ENCODE results near the gene LMX1B. TPM values are rescaled to one million over a fixed set of nuclear protein-coding genes. Genes with fewer than 3 reads are reported as not detected.

Gene LMX1B
- total RNA-seq, 6 donors from 2014 or later = 0.14 to 0.40 TPM; not detected in 4

- Histone ChIP-seq H3K27me3 (peaks cover 0 to 61% (median 49%) of the 10 kb centered on the region in 4 donors), H3K4me1 (peaks cover 37 to 56% (median 47%) of the 10 kb centered on the region in 4 donors), H3K27ac (no peak overlapping the region), H3K36me3 (no peaks in the 10 kb centered on the region), H3K9me3 (no peaks in the 10 kb centered on the region), H3K4me3 (peak overlapping the region in 1 of 4 donors; percentile 25)
- TF ChIP-seq CTCF (IDR thresholded peaks at IDR 0.05) = no peak
- TF ChIP-seq POLR2A (IDR thresholded peaks at IDR 0.05) = no peak
- no peak for TF ChIP-seq POLR2AphosphoS5 (IDR thresholded peaks at IDR 0.05)
- no peak for TF ChIP-seq EP300 (IDR thresholded peaks at IDR 0.05)
- 3 to 6% methylated on average over 25 of the region's 25 CpGs for WGBS, 2 donors
- ATAC-seq (ENCODE audit: low FRiP score in 2 of 2) (no peak), DNase-seq (peak in 1 of 2 donors; percentile 77)
These were observed 2.5 kb upstream of the LMX1B start for GRCh38 chr9:126611193-126611591.

GRCh38 chr9:126611592-126612325 is 2.0 kb upstream of the LMX1B start:
- DNase-seq (peak; percentile 62 to 94), ATAC-seq (ENCODE audit: low FRiP score in 2 of 2) (peak; percentile 71 to 90)
- no peak for TF ChIP-seq EP300 (IDR thresholded peaks at IDR 0.05)
- TF ChIP-seq POLR2A (IDR thresholded peaks at IDR 0.05) = no peak
- TF ChIP-seq CTCF (IDR thresholded peaks at IDR 0.05) = peak; percentile 80 to 92 (median 84)
- H3K27me3 ChIP-seq = peaks cover 0 to 67% (median 52%) of the 10 kb centered on the region in 4 donors
- H3K27ac ChIP-seq = no peak overlapping the region
- peaks cover 37 to 56% (median 47%) of the 10 kb centered on the region in 4 donors for H3K4me1 ChIP-seq
- peak overlapping the region in 2 of 4 donors; percentile 25 to 37 for H3K4me3 ChIP-seq
- WGBS, 2 donors = 2 to 3% methylated on average over 18 to 36 of the region's 43 CpGs
- no peaks in the 10 kb centered on the region for H3K36me3 ChIP-seq
- no peaks in the 10 kb centered on the region for H3K9me3 ChIP-seq

GRCh38 chr9:126612326-126612812 is 1.4 kb upstream of the LMX1B start:
- no peak for ATAC-seq (ENCODE audit: low FRiP score in 2 of 2)
- H3K9me3 ChIP-seq = no peaks in the 10 kb centered on the region
- 0 to 4% methylated on average over 5 to 21 of the region's 54 CpGs for WGBS, 2 donors
- H3K27me3 ChIP-seq = peaks cover 0 to 73% (median 54%) of the 10 kb centered on the region in 4 donors
- H3K27ac ChIP-seq = no peak overlapping the region
- peak in 1 of 2 donors; percentile 83 for DNase-seq
- H3K36me3 ChIP-seq = no peaks in the 10 kb centered on the region
- H3K4me3 ChIP-seq = peak overlapping the region in 3 of 4 donors; percentile 21 to 37 (median 25)
- H3K4me1 ChIP-seq = peaks cover 37 to 56% (median 47%) of the 10 kb centered on the region in 4 donors
- TF ChIP-seq EP300 (IDR thresholded peaks at IDR 0.05) (no peak), POLR2A (IDR thresholded peaks at IDR 0.05) (no peak), POLR2AphosphoS5 (IDR thresholded peaks at IDR 0.05) (no peak), CTCF (IDR thresholded peaks at IDR 0.05) (no peak)

GRCh38 chr9:126612813-126613641 is 701 bp upstream of the LMX1B start:
- Histone ChIP-seq H3K36me3 (no peaks in the 10 kb centered on the region), H3K4me1 (peaks cover 37 to 60% (median 47%) of the 10 kb centered on the region in 4 donors), H3K27me3 (peaks cover 0 to 79% (median 57%) of the 10 kb centered on the region in 4 donors), H3K4me3 (peak overlapping the region in 3 of 4 donors; percentile 22 to 37 (median 25)), H3K27ac (no peak overlapping the region), H3K9me3 (no peaks in the 10 kb centered on the region)
- WGBS, 2 donors = 6% methylated on average over 41 to 50 of the region's 68 CpGs
- ATAC-seq (ENCODE audit: low FRiP score in 2 of 2) (no peak), DNase-seq (peak in 1 of 2 donors; percentile 83)
- no peak for TF ChIP-seq POLR2A (IDR thresholded peaks at IDR 0.05)

- Histone ChIP-seq H3K4me1 (peaks cover 45 to 70% (median 57%) of the 10 kb centered on the region in 4 donors), H3K9me3 (no peaks in the 10 kb centered on the region), H3K27me3 (peaks cover 0 to 88% (median 62%) of the 10 kb centered on the region in 4 donors), H3K4me3 (peak overlapping the region in 1 of 4 donors; percentile 22), H3K36me3 (no peaks in the 10 kb centered on the region), H3K27ac (no peak overlapping the region)
- peak in 1 of 2 donors; percentile 79 for DNase-seq
- TF ChIP-seq EP300 (IDR thresholded peaks at IDR 0.05) (no peak), CTCF (IDR thresholded peaks at IDR 0.05) (no peak), POLR2A (IDR thresholded peaks at IDR 0.05) (no peak), POLR2AphosphoS5 (IDR thresholded peaks at IDR 0.05) (no peak)
- ATAC-seq (ENCODE audit: low FRiP score in 2 of 2) = no peak
- WGBS, 2 donors = no CpG with 5 or more reads among the region's 64 CpGs
These were observed 343 bp downstream of the LMX1B start for GRCh38 chr9:126614088-126614454.

All from upper lobe of left lung (tissue), 6 donors.